Ovary (tissue), 3 donors: Measurements from ENCODE around the gene LUC7L2.

Source experiments
- POLR2A ChIP-seq: fragments of 450-650 bp; IDR thresholded peaks from one replicate; pipeline ENCODE4 v1.6.1; 2017; ENCODE audit warnings: antibody characterized with exemption, mild to moderate bottlenecking, moderate library complexity
- TF ChIP-seq, protein P1 (sequence below), 3 donors: fragments of 450-650 bp in 2 of 3; fragments of 200-600 bp in 1 of 3; IDR thresholded peaks; one replicate each; pipeline versions ENCODE4 v1.5.1 to v1.8.0; 2016 to 2022; ENCODE audit warnings: antibody characterized with exemption in 3 of 3, mild to moderate bottlenecking in 1 of 3
- donor health status: DM: no; HTN: no; CAD: no.

GRCh38 chr7:139365336-139365735, 5.6 kb downstream of the LUC7L2 start:
- no peak for TF ChIP-seq POLR2A
- TF ChIP-seq, protein P1, sequence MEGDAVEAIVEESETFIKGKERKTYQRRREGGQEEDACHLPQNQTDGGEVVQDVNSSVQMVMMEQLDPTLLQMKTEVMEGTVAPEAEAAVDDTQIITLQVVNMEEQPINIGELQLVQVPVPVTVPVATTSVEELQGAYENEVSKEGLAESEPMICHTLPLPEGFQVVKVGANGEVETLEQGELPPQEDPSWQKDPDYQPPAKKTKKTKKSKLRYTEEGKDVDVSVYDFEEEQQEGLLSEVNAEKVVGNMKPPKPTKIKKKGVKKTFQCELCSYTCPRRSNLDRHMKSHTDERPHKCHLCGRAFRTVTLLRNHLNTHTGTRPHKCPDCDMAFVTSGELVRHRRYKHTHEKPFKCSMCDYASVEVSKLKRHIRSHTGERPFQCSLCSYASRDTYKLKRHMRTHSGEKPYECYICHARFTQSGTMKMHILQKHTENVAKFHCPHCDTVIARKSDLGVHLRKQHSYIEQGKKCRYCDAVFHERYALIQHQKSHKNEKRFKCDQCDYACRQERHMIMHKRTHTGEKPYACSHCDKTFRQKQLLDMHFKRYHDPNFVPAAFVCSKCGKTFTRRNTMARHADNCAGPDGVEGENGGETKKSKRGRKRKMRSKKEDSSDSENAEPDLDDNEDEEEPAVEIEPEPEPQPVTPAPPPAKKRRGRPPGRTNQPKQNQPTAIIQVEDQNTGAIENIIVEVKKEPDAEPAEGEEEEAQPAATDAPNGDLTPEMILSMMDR (IDR thresholded peaks at IDR 0.05) = no peak
